ENCODE measurements around the gene ZFR2.

- TF ChIP-seq POLR2AphosphoS5 (IDR thresholded peaks at IDR 0.05; ENCODE audit: low read depth, low read length) = no peak
- TF ChIP-seq REST (IDR thresholded peaks at IDR 0.05; ENCODE audit: insufficient read depth in 1 of 2, low read depth in 2 of 2, low read length in 2 of 2) = no peak
- no peak for TF ChIP-seq SIN3A (IDR thresholded peaks at IDR 0.05; ENCODE audit: borderline replicate concordance, insufficient read depth, low read length)
- TF ChIP-seq TAF1 (IDR thresholded peaks at IDR 0.05; ENCODE audit: borderline replicate concordance, insufficient read depth, low read length) = no peak
Observed at GRCh38 chr19:3879656-3880055, 10.8 kb upstream of the ZFR2 start.
